Erythroblast (primary cell): ENCODE results near the gene P2RX1.
"Not testable (repeated sequence)": the region's sequence is repeated elsewhere in the genome, so short reads cannot be mapped to it uniquely, and the experiment has no call there.

Experiments
- GATA1 ChIP-seq: IDR thresholded peaks from 2 replicates; pipeline ENCODE4 v1.6.1; 2011; ENCODE audit warnings: low read depth, mild to moderate bottlenecking, control low read depth, low read length, moderate library complexity
- POLR2A ChIP-seq: IDR thresholded peaks from 2 replicates; pipeline ENCODE4 v1.6.1; 2011; ENCODE audit warnings: mild to moderate bottlenecking, low read length

DNA sequence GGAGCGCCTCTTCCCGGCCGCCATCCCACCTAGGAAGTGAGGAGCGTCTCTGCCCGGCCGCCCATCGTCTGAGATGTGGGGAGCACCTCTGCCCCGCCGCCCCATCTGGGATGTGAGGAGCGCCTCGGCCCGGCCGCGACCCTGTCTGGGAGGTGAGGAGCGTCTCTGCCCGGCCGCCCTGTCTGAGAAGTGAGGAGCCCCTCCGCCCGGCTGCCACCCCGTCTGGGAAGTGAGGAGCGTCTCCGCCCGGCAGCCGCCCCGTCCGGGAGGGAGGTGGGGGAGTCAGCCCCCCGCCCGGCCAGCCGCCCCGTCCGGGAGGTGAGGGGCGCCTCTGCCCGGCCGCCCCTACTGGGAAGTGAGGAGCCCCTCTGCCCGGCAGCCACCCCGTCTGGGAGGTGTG lies 62.1 kb downstream of the P2RX1 start:
- not testable (repeated sequence) for TF ChIP-seq POLR2A, GATA1
